PC-9 (cell line): ENCODE measurements around the gene USP44. TPM values are rescaled to one million over a fixed set of nuclear protein-coding genes. Genes with fewer than 3 reads are reported as not detected.

Experiments used
- BruUV-seq: library from RNA; stranded (reverse); fragments of 400-500 nt; replicated peaks from 2 replicates; lab custom pipeline; 2021; lab: Mats Ljungman, UMichigan
- CTCF ChIA-PET: fragments of 300-600 bp; sonication (Branson Sonifier 250); formaldehyde crosslinking; loops from one replicate; lab custom pipeline; 2022; ENCODE audit warnings: antibody characterized with exemption; lab: Charles Lee
- POLR2A ChIA-PET: fragments of 300-600 bp; sonication (Branson Sonifier 250); formaldehyde crosslinking; loops from one replicate; lab custom pipeline; 2022; ENCODE audit warnings: antibody characterized with exemption; ENCODE audit not compliant: unreplicated experiment; lab: Charles Lee
- DNase-seq, 2 experiments: peaks; one replicate each; pipeline versions ENCODE4 v3.0.0 to v3.0.0-alpha.2; 2015 to 2022; ENCODE audit warnings: mixed read lengths in 1 of 2
- H2AFZ ChIP-seq: fragments of 200-600 bp; sonication (generic); 2 replicates; pipeline ENCODE4 v1.8.1; 2017; ENCODE audit warnings: antibody characterized with exemption
- H3F3A ChIP-seq: fragments of 200-600 bp; sonication (generic); 2 replicates; pipeline ENCODE4 v1.8.1; 2017; ENCODE audit warnings: antibody characterized with exemption, mild to moderate bottlenecking, low read depth; ENCODE audit not compliant: insufficient read depth
- H3K27ac ChIP-seq: fragments of 200-600 bp; sonication (generic); 2 replicates; pipeline ENCODE4 v1.6.1; 2016; ENCODE audit warnings: mixed run types
- H3K27me3 ChIP-seq: fragments of 200-600 bp; sonication (generic); 2 replicates; pipeline ENCODE4 v1.6.1; 2016; ENCODE audit warnings: low read depth, mixed run types; ENCODE audit not compliant: insufficient read depth
- H3K36me3 ChIP-seq: fragments of 200-600 bp; sonication (generic); 2 replicates; pipeline ENCODE4 v1.6.1; 2016; ENCODE audit warnings: low read depth, mixed run types
- H3K4me1 ChIP-seq: fragments of 200-600 bp; sonication (generic); replicated peaks from 2 replicates; pipeline ENCODE4 v1.6.1; 2016; ENCODE audit warnings: mixed run types; ENCODE audit not compliant: insufficient read depth
- H3K4me2 ChIP-seq: fragments of 200-600 bp; sonication (generic); 2 replicates; pipeline ENCODE4 v1.6.1; 2017; ENCODE audit warnings: mixed run types
- H3K4me3 ChIP-seq: fragments of 200-600 bp; sonication (generic); 2 replicates; pipeline ENCODE4 v1.6.1; 2016; ENCODE audit warnings: mixed run types
- H3K79me2 ChIP-seq: fragments of 200-600 bp; sonication (generic); 2 replicates; pipeline ENCODE4 v1.6.1; 2017; ENCODE audit warnings: low read depth, mixed run types
- H3K9me2 ChIP-seq: fragments of 200-600 bp; sonication (generic); 2 replicates; pipeline ENCODE4 v1.8.1; 2017; ENCODE audit warnings: mild to moderate bottlenecking; ENCODE audit not compliant: insufficient read depth
- H3K9me3 ChIP-seq: fragments of 200-600 bp; sonication (generic); 2 replicates; pipeline ENCODE4 v1.8.1; 2016; ENCODE audit warnings: low read depth; ENCODE audit not compliant: insufficient read depth
- H4K20me1 ChIP-seq: fragments of 200-600 bp; sonication (generic); 2 replicates; pipeline ENCODE4 v1.8.1; 2017; ENCODE audit not compliant: insufficient read depth
- EZH2 ChIP-seq: fragments of 200-600 bp; sonication (generic); IDR thresholded peaks from 2 replicates; pipeline ENCODE4 v1.8.0; 2017; ENCODE audit warnings: antibody characterized with exemption, low read depth
- intact Hi-C: fragments of 100-400 bp; cut with micrococcal nuclease; formaldehyde crosslinking; loops from one replicate; pipeline ENCODE4 v1.10.0; 2022; ENCODE audit not compliant: unreplicated experiment
- total RNA-seq: library from RNA; stranded (reverse); gene quantifications from 2 replicates; pipeline ENCODE4 v1.2.3, GENCODE V29; 2021
- TF ChIP-seq, protein P1 (sequence below): fragments of 200-600 bp; sonication (generic); conservative IDR thresholded peaks from 2 replicates; pipeline ENCODE4 v1.6.1; 2017; ENCODE audit warnings: mixed run types, antibody characterized with exemption, mild to moderate bottlenecking, moderate library complexity

The USP44 gene
- total RNA-seq, 1 experiment from 2014 or later = 1.3 TPM

DNA sequence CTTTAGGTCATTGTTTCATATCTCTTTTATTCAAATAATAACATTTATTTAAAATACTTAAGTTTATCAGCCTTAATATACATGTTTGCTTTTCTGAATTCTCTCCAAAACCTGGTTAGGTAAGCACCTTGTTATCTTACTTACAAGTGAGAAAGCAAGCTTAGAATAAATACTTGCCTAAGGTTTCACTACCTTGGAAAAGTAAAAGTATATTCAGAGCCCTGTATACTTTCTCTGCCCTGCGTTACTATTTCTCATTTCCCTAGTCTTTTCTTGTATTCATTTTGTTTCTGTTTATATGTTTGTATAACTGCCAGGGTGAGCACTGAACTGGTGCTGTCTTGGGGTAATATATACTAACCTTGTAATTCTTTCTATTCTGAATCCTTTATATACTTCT lies 55.8 kb downstream of the USP44 start:
- CTCF ChIA-PET = interaction anchor here (0.5 kb wide), 1 partner anchor 422 kb away, joined by 27 read pairs; the partner anchor contains the start of gene NR2C1
- H3K4me1 ChIP-seq = no peaks in the 10 kb centered on the region
- H3K4me2 ChIP-seq = no peak overlapping the region
- H3K9me2 ChIP-seq = no peaks in the 10 kb centered on the region
- intact Hi-C loops = no loop called here
- DNase-seq = no peak
- H3K4me3 ChIP-seq = no peak overlapping the region
- no peaks in the 10 kb centered on the region for H3K9me3 ChIP-seq
- POLR2A ChIA-PET = no interaction called here
- H3K27me3 ChIP-seq = no peaks in the 10 kb centered on the region
- H4K20me1 ChIP-seq = peaks cover 2% of the 10 kb centered on the region
- H3K27ac ChIP-seq = no peak overlapping the region
- no peak overlapping the region for H2AFZ ChIP-seq
- H3K79me2 ChIP-seq = peaks cover 7% of the 10 kb centered on the region
- no peak for TF ChIP-seq EZH2
- TF ChIP-seq, protein P1, sequence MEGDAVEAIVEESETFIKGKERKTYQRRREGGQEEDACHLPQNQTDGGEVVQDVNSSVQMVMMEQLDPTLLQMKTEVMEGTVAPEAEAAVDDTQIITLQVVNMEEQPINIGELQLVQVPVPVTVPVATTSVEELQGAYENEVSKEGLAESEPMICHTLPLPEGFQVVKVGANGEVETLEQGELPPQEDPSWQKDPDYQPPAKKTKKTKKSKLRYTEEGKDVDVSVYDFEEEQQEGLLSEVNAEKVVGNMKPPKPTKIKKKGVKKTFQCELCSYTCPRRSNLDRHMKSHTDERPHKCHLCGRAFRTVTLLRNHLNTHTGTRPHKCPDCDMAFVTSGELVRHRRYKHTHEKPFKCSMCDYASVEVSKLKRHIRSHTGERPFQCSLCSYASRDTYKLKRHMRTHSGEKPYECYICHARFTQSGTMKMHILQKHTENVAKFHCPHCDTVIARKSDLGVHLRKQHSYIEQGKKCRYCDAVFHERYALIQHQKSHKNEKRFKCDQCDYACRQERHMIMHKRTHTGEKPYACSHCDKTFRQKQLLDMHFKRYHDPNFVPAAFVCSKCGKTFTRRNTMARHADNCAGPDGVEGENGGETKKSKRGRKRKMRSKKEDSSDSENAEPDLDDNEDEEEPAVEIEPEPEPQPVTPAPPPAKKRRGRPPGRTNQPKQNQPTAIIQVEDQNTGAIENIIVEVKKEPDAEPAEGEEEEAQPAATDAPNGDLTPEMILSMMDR = no peak
- H3F3A ChIP-seq = no peaks in the 10 kb centered on the region; the same call in 1 of the 2 replicates
- peaks cover 38% of the 10 kb centered on the region for H3K36me3 ChIP-seq
- no TSS peak for BruUV-seq

DNA sequence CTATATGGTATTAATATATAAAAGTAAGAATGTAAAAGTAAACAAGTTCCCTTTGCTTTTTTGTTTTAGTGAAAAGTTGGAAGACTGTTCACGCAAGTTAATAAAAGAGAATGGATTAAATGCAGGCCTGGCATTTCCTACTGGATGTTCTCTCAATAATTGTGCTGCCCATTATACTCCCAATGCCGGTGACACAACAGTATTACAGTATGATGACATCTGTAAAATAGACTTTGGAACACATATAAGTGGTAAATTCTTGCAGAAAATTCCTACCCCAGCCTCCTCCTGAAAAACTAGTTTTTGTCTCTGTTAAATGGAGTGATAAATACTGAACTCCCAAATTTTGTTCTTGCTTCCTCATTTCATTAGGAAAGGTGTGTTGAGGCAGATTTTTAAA lies 56.4 kb downstream of the USP44 start:
- H3F3A ChIP-seq = no peaks in the 10 kb centered on the region; the same call in 1 of the 2 replicates
- CTCF ChIA-PET = interaction anchor here (0.5 kb wide), 1 partner anchor 421 kb away, joined by 27 read pairs; the partner anchor contains the start of gene NR2C1

DNA sequence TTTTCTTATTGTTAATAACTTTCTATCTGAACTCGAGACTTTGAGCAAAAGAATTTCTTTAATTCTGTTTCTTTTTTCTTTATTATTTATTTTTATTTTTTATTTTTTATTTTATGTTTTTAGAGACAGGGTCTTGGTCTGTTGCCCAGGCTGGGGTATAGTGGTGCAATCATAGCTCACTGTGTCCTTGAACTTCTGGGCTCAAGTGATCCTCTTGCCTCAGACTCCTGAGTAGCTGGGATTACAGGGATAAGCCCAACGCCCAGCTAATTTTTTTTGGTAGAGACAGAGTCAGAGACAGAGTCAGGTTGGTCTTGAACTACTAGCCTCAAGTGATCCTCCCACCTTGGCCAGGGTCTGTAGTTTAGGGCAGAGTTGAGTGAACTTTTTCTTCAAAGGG lies 58.8 kb downstream of the USP44 start:
- Histone ChIP-seq H3K4me1 (no peaks in the 10 kb centered on the region), H3K27ac (no peak overlapping the region), H2AFZ (no peak overlapping the region), H3K9me3 (no peaks in the 10 kb centered on the region), H3K4me3 (no peak overlapping the region), H3K36me3 (peaks cover 33% of the 10 kb centered on the region), H3K9me2 (no peaks in the 10 kb centered on the region), H3K27me3 (no peaks in the 10 kb centered on the region), H4K20me1 (peaks cover 6% of the 10 kb centered on the region; the same call in 1 of the 2 replicates), H3K79me2 (peaks cover 18% of the 10 kb centered on the region; the same call in 1 of the 2 replicates), H3F3A (peaks cover 4% of the 10 kb centered on the region), H3K4me2 (no peak overlapping the region)
- intact Hi-C loops = no loop called here
- TF ChIP-seq, protein P1 = no peak
- TF ChIP-seq EZH2 = no peak
- CTCF ChIA-PET = no interaction called here
- DNase-seq = no peak
- POLR2A ChIA-PET = interaction anchor here (0.5 kb wide), 1 partner anchor 292 kb away, joined by 3 read pairs; no protein-coding TSS in a partner anchor
- BruUV-seq = no TSS peak

More for the DNA sequence above, 56.4 kb downstream of the USP44 start:
- Histone ChIP-seq H2AFZ (no peak overlapping the region), H3K4me1 (no peaks in the 10 kb centered on the region), H3K9me3 (no peaks in the 10 kb centered on the region), H3K79me2 (peaks cover 6% of the 10 kb centered on the region; the same call in 1 of the 2 replicates), H3K9me2 (no peaks in the 10 kb centered on the region), H3K36me3 (peaks cover 33% of the 10 kb centered on the region), H3K27ac (no peak overlapping the region), H4K20me1 (no peaks in the 10 kb centered on the region), H3K27me3 (no peaks in the 10 kb centered on the region), H3K4me3 (no peak overlapping the region), H3K4me2 (no peak overlapping the region)
- DNase-seq = no peak
- POLR2A ChIA-PET = no interaction called here
- BruUV-seq = no TSS peak
- TF ChIP-seq EZH2 = no peak
- TF ChIP-seq, protein P1 = no peak
- intact Hi-C loops = no loop called here
